Measurements from ENCODE around the gene G6PC3.
"Not testable (repeated sequence)": the region's sequence is repeated elsewhere in the genome, so short reads cannot be mapped to it uniquely, and the experiment has no call there.

Gene G6PC3

DNA sequence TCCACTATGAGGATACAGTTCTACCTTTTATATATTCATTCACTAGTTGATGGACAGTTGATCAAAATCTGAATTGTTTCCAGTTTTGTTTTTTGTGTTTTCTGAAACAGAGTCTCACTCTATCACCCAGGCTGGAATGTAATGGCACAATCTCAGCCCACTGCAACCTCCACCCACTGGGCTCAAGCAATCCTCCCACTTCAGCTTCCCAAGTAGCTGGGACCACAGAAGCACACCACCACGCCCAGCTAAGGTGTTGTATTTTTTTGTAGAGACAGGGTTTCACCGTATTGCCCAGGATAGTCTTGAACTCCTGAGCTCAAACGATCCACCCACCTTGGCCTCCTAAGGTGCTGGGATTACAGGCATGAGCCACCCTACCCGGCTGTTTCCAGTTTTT lies 25.0 kb upstream of the G6PC3 start:
- Mint-ChIP-seq H3K4me3 (no peak overlapping the region), H3K36me3 (peaks cover 94% of the 10 kb centered on the region), H3K27ac (no peak overlapping the region), H3K4me1 (peaks cover 21% of the 10 kb centered on the region), H3K9me3 (no peaks in the 10 kb centered on the region)
- no peak for DNase-seq (ENCODE audit: low spot score in 2 of 2)
- no peak for ATAC-seq

DNA sequence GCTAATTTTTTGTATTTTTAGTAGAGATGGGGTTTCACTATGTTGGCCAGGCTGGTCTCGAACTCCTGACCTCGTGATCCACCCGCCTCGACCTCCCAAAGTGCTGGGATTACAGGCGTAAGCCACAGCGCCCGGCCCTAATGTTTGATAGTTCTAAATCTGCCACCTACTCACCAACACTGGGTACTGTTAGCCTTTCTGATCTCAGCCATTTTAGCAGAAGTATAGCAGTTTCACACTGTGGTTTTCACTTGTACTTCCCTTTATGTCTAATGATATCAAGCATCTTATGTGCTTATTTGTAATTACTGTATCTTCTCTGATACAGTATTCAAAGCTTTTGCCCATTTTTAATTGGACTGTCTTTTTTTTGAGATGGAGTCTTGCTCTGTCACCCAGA lies 23.6 kb upstream of the G6PC3 start:
- H3K4me1 Mint-ChIP-seq = peaks cover 12% of the 10 kb centered on the region
- DNase-seq (ENCODE audit: low spot score in 2 of 2); ATAC-seq; H3K9me3 Mint-ChIP-seq; H3K27ac Mint-ChIP-seq; H3K4me3 Mint-ChIP-seq: not testable (repeated sequence)
- peaks cover 94% of the 10 kb centered on the region for H3K36me3 Mint-ChIP-seq

DNA sequence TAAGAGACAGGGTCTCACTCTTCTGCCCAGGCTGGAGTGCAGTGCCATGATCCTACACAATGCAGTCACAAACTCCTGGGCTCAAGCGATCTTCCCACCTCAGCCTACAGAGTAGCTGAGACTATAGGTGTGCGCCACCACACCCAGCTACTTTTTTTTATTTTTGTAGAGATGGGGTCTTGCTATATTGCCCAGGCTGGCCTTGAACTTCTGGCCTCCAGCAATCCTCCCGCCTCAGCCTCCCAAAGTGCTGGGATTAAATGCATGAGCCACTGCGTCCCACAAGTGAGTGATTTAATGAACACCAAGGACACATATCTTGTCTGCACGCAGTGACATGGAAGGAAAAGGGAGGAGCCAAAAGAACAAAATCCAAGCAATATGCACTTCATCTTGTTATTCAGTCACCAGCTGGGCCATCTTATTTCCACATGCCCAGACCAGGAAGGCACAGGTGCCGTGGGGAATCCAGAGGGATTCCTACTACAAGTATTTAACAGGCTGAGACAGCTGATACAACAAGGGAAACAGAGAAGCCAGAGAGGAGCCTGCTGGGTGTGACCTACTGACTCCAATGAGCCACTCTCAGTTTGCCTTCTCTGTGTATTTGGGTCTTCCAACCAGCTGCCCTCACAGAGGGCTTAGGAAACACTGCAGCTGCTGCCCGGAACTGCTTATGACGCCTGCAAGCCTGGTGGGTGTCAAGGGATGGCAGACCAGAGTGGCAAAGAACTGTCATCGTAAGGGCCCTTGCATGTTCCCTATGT lies 21.1 kb upstream of the G6PC3 start:
- Mint-ChIP-seq H3K36me3 (peaks cover 98% of the 10 kb centered on the region), H3K27ac (no peak overlapping the region), H3K4me3 (no peak overlapping the region), H3K4me1 (peaks cover 18% of the 10 kb centered on the region), H3K9me3 (no peaks in the 10 kb centered on the region)
- ATAC-seq (no peak), DNase-seq (ENCODE audit: low spot score in 2 of 2) (no peak)

DNA sequence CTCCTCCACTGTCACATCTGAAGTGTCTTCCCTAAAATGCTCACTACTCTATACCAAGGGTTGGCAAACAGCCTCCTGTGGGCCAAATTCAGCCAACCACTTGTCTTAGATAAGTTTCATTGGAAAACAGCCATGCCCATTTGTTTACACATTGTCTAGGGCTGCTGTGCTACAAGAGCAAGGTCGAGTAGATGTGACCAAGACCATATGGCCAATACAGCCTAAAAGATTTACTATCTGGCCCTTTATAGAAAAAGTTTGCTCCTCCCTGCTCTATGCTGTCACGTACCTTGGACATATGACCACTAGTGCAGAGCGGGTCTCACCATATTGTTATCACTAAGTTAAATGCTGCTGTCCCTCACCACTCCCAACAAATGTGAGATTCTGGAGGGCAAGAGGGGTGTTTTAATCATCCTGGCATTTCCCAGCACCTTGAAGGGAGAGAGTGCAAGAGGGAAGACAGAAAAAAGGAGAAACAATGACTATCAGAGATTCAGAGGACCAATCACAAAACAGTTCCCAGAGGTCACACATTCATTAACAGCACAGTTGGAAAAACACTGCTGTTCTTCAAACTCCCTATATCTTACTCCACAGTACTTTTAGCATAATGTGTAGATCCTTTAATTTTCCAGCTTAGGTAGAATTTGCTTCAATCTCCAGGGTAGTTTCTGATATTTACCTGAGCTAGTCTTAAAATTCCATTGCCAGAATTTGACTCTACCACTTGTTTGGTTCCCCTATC lies 17.2 kb upstream of the G6PC3 start:
- no peak for ATAC-seq
- peaks cover 23% of the 10 kb centered on the region for H3K4me1 Mint-ChIP-seq
- peaks cover 100% of the 10 kb centered on the region for H3K36me3 Mint-ChIP-seq
- H3K27ac Mint-ChIP-seq = peak overlapping the region; percentile 82
- H3K4me3 Mint-ChIP-seq = no peak overlapping the region
- H3K9me3 Mint-ChIP-seq = no peaks in the 10 kb centered on the region
- no peak for DNase-seq (ENCODE audit: low spot score in 2 of 2)

DNA sequence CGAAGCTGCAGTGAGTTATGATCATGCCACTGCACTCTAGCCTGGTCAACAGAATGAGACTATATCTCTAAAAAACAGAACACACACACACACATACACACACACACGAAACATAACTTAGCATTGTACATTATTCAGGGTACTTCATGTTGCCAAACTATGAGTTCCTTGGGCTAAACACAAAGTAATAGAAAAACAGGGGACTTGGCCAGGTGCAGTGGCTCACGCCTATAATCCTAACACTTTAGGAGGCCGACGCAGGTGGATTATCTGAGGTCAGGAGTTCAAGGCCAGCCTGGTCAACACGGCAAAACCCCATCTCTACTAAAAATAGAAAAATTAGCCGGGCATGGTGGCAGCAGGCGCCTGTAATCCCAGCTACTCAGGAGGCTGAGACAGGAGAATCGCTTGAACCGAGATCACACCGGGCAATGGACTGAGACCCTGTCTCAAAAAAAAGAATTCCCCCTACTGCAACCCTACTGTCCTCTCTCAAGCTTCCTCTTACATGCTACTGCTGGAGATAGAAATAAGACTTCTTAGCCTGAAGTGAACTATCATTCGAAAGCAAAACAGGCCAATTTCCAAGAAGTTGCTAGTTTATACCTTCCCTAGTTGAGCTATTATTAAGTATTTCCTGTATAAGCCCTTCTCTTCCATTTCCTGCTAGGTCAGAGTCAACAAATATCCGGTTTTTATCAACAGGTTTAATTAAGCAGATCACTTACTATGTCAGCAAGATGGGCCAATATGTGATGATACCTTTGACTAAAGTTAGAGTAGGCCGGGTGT lies 11.2 kb upstream of the G6PC3 start:
- Mint-ChIP-seq H3K9me3 (no peaks in the 10 kb centered on the region), H3K4me1 (peaks cover 27% of the 10 kb centered on the region), H3K4me3 (no peak overlapping the region), H3K27ac (no peak overlapping the region), H3K36me3 (peaks cover 100% of the 10 kb centered on the region)
- DNase-seq (ENCODE audit: low spot score in 2 of 2) (no peak), ATAC-seq (no peak)

DNA sequence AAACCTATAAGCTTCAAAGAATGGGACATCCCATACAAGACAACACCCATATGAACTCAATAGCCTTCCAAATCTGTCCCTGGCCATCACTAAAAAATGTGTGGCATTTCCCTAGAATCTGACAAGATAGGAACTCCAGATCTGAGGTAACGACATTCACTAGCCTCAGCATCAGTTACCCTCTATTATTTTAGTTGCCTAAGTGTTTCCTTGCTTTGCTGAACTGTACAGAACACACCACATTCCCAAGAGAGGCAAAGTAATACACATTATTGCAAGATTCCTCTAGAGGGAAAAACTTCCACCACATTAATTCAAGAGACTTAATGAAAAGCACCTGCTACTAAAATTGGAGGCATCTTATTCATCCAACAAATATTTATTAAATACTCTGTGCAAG lies 9.1 kb upstream of the G6PC3 start:
- DNase-seq (ENCODE audit: low spot score in 2 of 2) (no peak), ATAC-seq (no peak)

DNA sequence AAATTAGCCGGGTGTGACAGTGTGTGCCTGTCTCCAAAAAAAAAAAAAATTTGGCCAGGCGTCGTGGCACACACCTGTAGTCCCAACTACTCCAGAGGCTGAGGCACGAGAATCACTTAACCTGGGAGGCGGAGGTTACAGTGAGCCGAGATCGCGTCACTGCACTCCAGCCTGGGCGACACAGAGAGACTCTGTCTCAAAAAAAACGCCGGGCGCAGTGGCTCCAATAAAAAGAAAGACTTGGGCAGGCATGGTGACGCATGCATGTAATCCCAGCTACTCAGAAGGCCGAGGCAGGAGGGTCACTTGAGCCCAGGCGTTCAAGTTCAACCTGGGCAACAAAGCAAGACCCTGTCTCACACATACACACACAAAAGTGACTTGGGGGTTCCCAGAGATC lies 7.7 kb upstream of the G6PC3 start:
- Mint-ChIP-seq H3K9me3 (no peaks in the 10 kb centered on the region), H3K4me3 (no peak overlapping the region), H3K4me1 (peaks cover 38% of the 10 kb centered on the region), H3K27ac (no peak overlapping the region), H3K36me3 (peaks cover 90% of the 10 kb centered on the region)
- no peak for DNase-seq (ENCODE audit: low spot score in 2 of 2)
- no peak for ATAC-seq

More for the DNA sequence above, 9.1 kb upstream of the G6PC3 start:
- Mint-ChIP-seq H3K36me3 (peaks cover 100% of the 10 kb centered on the region), H3K27ac (no peak overlapping the region), H3K4me3 (no peak overlapping the region), H3K4me1 (peaks cover 31% of the 10 kb centered on the region), H3K9me3 (no peaks in the 10 kb centered on the region)

DNA sequence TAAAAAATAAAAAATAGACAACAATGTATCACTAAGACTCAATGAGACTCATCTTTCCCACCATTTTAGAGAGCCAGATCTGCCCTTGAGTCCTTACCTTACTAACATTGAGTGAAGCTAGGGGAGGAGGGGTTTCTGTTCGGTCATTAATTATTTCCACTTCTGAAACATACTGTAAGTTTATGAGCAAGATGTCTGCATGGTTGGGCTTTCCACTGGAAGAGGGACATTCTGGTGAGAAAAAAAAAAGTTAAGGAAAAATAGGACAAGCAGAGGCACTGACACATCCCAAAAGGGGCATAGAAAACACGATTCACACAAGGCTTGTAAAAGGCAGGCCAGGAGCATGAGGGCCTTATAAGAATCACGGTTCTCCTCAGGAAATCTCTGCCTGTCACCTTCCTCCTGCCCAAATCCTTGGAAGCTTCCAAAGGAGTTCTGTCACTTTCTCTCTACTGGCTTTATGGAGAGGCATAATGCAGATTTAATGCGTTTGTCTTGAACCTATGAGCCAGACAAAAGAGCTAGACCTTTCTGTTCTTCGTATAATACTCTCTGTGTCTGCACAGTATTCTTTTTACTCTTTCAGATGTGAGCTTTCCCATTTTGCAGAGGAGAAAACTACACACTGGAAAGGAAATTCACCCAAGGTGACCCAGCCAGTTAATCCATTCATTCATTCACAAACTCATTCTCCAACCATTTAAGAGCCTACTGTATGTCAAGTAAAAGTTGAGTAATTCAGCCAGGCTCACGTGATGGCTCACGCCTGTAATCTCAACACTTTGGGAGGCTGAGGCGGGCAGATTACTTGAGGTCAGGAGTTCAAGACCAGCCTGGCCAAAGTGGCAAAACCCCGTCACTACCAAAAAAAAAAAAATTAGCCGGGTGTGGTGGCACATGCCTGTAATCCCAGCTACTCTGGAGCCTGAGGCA lies 6.6 kb upstream of the G6PC3 start:
- peak overlapping the region; percentile 94 for H3K4me3 Mint-ChIP-seq
- peak overlapping the region; percentile 26 for H3K27ac Mint-ChIP-seq
- H3K36me3 Mint-ChIP-seq = peaks cover 79% of the 10 kb centered on the region

DNA sequence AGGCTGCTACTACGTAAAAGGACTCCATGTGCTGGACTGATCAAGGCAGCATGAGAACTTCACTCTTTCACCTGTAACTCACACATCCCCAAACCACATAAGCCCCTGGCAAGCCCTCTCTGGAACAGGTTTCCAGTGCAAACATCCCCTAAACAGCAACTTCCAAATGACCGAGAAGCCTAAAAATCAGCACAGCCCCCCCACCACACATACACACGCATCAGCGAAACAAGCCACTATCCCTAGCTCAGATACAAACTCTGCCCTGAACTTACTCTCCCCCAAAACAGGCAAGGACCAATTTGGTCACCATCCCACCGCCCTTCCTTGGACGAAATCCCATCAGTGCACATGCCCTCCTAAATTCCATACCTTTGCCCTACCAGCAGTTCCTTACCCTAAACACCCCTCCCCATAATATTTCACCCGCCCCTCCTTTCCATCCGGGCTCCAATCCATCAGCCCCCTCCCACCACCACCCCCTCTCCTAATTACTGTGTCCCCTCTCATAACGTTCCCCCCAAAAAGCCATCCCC lies 4.8 kb upstream of the G6PC3 start:
- DNase-seq (ENCODE audit: low spot score in 2 of 2) (peak in 1 of 2 donors; percentile 64), ATAC-seq (no peak)
- H3K27ac Mint-ChIP-seq = peak overlapping the region; percentile 97
- no peaks in the 10 kb centered on the region for H3K9me3 Mint-ChIP-seq
- peaks cover 67% of the 10 kb centered on the region for H3K36me3 Mint-ChIP-seq
- H3K4me1 Mint-ChIP-seq = peaks cover 41% of the 10 kb centered on the region
- H3K4me3 Mint-ChIP-seq = peak overlapping the region; percentile 94

More for the DNA sequence above, 6.6 kb upstream of the G6PC3 start:
- DNase-seq (ENCODE audit: low spot score in 2 of 2) (no peak), ATAC-seq (no peak)
- H3K9me3 Mint-ChIP-seq = no peaks in the 10 kb centered on the region
- H3K4me1 Mint-ChIP-seq = peaks cover 38% of the 10 kb centered on the region

DNA sequence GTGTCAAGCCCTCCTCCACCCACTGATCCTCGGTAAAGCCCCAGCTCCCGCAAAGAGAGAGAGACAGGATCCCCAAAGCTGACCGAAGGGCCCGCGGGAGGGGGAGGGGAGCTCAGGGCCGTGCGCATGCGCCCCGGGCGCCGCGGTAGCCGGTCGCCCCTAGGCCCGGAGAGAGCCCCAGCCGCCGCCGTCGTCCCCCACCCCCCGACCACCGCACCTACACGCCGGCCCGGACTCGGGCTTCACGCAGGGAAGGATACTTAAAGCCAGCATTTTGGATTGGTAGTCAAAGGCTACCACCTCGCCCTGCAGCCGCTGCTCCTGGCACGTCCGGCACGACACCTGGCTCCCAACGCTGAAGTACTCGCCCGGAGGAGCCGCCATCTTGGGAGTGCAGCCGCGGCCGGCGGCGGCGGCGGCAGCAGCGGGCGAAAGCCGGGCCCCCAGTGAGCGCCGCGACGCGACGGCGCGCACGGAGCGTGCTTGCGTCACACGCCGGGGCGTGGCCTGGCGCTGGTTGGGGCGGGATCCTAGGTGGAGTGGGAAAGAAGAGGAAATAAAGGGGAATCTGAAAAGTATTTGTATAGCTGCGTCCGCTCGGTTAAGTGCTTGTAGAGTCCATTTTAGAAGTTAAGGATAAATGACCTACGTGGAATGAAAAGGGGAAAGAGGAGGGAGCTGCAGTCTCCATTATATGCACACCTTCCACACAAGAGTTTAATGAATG lies 4.2 kb upstream of the G6PC3 start, which contains the start of gene LSM12:
Gene LSM12, minus strand, starts transcription at position 468 of the 727 bp plus-strand sequence. Its CDS starts 84 bp downstream, at position 384.
- DNase-seq (ENCODE audit: low spot score in 2 of 2) = peak; percentile 89 to 93
- Mint-ChIP-seq H3K9me3 (no peaks in the 10 kb centered on the region), H3K4me3 (peak within 1 kb of the TSS; percentile 94), H3K36me3 (peaks cover 64% of the 10 kb centered on the region), H3K4me1 (peaks cover 46% of the 10 kb centered on the region), H3K27ac (peak within 1 kb of the TSS; percentile 97)
- peak; percentile 82 for ATAC-seq

DNA sequence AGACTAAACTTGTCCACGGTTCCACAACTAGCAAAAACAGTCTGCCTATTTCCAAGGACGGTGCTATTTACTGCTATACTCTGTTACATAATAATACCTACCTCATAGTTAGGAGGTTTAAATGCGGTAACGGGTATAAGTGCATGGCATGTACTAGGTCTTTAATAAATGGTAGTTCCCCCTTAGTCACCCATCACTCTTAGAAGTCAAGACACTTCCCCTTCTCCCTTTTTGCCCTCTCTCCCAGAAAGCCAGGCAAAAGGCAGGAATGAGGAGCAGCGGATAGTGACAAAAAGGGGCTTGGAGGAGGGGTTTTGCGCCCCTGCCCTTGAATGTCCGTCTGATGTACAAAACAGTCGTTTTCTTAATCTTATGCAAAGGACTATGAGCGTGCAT lies 3.0 kb upstream of the G6PC3 start:
- peak overlapping the region; percentile 94 for H3K4me3 Mint-ChIP-seq
- peaks cover 55% of the 10 kb centered on the region for H3K4me1 Mint-ChIP-seq
- ATAC-seq = no peak
- DNase-seq (ENCODE audit: low spot score in 2 of 2) = no peak
- no peak overlapping the region for H3K27ac Mint-ChIP-seq
- H3K36me3 Mint-ChIP-seq = peaks cover 52% of the 10 kb centered on the region
- H3K9me3 Mint-ChIP-seq = no peaks in the 10 kb centered on the region

DNA sequence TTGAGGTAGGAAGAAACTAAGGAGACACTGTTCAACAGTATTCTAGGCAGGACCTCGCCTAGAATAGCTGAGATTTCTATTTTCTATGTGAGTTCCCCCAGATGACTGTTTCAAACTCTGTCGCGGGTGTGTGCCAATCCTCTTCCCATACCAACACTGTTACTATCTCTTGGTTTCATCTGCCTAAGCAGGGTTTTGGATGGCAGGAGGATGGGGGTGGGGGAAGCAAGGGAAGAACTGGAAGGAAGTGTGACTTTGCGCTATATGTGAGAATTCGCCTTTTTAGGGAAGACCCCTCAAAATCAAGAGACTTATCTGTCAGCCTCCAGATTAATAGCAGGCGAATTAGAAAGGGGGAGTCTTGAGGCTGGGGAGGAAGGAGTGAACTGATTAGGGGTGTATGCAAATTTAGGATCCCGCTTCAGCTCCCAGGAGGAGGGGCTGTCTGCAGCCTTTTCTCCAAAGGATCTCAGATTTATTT lies 521 bp upstream of the G6PC3 start:
- ATAC-seq (no peak), DNase-seq (ENCODE audit: low spot score in 2 of 2) (no peak)
- Mint-ChIP-seq H3K4me3 (peak overlapping the region; percentile 85), H3K27ac (peak overlapping the region; percentile 92), H3K36me3 (peaks cover 27% of the 10 kb centered on the region), H3K4me1 (peaks cover 58% of the 10 kb centered on the region), H3K9me3 (no peaks in the 10 kb centered on the region)

DNA sequence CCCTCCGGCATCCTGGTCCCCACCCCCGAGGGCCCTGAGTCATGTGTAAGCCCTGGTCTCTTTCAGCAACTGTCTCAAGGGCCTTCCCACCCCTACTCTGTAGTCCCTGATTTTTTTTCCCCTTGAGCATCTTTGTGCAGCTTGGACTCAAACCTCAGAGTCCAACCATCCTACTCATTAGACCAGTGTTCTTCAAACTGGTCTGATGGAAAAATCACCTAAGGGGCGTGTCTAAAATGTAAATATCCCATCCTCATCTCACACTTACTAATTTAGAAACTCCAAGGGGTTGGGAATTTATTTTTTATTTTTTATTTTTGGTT lies 624 bp downstream of the G6PC3 start:
- Mint-ChIP-seq H3K4me3 (peak overlapping the region; percentile 85), H3K9me3 (no peaks in the 10 kb centered on the region), H3K27ac (peak overlapping the region; percentile 92), H3K36me3 (peaks cover 16% of the 10 kb centered on the region), H3K4me1 (peaks cover 55% of the 10 kb centered on the region)
- ATAC-seq = no peak
- DNase-seq (ENCODE audit: low spot score in 2 of 2) = no peak

DNA sequence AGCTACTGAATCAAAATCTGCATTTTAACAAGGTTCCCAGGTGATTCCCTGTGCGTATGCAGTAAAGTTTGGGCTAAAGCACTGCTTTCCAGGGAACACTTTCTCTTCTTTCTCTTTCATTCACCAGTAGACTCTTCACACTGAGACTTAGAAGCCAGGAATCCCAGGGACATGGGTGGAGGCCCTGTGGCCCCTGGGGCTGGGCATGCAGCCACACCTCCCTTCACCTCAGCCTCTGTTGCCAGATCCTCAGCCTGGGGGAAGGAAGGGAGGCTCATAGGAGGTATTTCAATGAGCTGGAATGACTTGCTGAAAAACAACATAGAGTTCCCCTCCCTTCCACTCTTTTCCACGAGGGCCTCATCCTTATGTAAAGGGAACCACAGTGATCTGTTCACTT lies 1.2 kb downstream of the G6PC3 start:
- Mint-ChIP-seq H3K36me3 (peaks cover 10% of the 10 kb centered on the region), H3K27ac (peak overlapping the region; percentile 92), H3K9me3 (no peaks in the 10 kb centered on the region), H3K4me3 (peak overlapping the region; percentile 85), H3K4me1 (peaks cover 50% of the 10 kb centered on the region)
- ATAC-seq (no peak), DNase-seq (ENCODE audit: low spot score in 2 of 2) (no peak)

Measured in stimulated activated effector memory CD8-positive, alpha-beta T cell treated with anti-CD3 and anti-CD28 coated beads, Interleukin-12 subunit alpha, Interleukin-12 subunit beta, amount 100 ng/mL, for 72 hours (primary cell).